Neural cell (in vitro differentiated cells): ENCODE measurements around the gene CTNNA2.

Source experiments
- CTCF ChIP-seq: fragments of 450-650 bp; IDR thresholded peaks from 2 replicates; pipeline ENCODE4 v1.5.1; 2014; ENCODE audit warnings: antibody characterized with exemption, mild to moderate bottlenecking, moderate library complexity; ENCODE audit not compliant: poor library complexity, severe bottlenecking
- EZH2 ChIP-seq: fragments of 200-600, 300-800 bp; shearing (Covaris generic), sonication (generic); IDR thresholded peaks from 2 replicates; pipeline ENCODE4 v1.6.1; 2014; ENCODE audit warnings: antibody characterized with exemption, low read length, borderline replicate concordance, mild to moderate bottlenecking; ENCODE audit not compliant: insufficient read depth, poor library complexity, severe bottlenecking
- MXI1 ChIP-seq: fragments of 450-650 bp; conservative IDR thresholded peaks from 2 replicates; pipeline ENCODE4 v1.6.1; 2014; ENCODE audit warnings: antibody characterized with exemption, mild to moderate bottlenecking; ENCODE audit not compliant: poor library complexity, severe bottlenecking
- RAD21 ChIP-seq: fragments of 450-650 bp; conservative IDR thresholded peaks from 2 replicates; pipeline ENCODE4 v1.6.1; 2014; ENCODE audit warnings: antibody characterized with exemption, mild to moderate bottlenecking, moderate library complexity
- REST ChIP-seq: IDR thresholded peaks from 2 replicates; pipeline ENCODE4 v1.6.1; 2012; ENCODE audit warnings: borderline replicate concordance

- TF ChIP-seq EZH2 = no peak
- no peak for TF ChIP-seq CTCF
- no peak for TF ChIP-seq MXI1
- no peak for TF ChIP-seq RAD21
- no peak for TF ChIP-seq REST
Observed at GRCh38 chr2:80573167-80573566, 1060.3 kb downstream of the CTNNA2 start.
